Peyer's patch (tissue), 4 donors: ENCODE results near the gene F9.

Experiments used
- CTCF ChIP-seq, 6 experiments: fragments of 450-650 bp in 4 of 6; fragments of 200-600 bp in 2 of 6; sonication (generic) in 1 of 6; IDR thresholded peaks; one replicate each; pipeline ENCODE4 v1.5.1; 2017 to 2019; ENCODE audit warnings: antibody characterized with exemption in 6 of 6, mild to moderate bottlenecking in 3 of 6, moderate library complexity in 1 of 6
- POLR2A ChIP-seq, 2 donors: fragments of 450-650 bp; IDR thresholded peaks; one replicate each; pipeline ENCODE4 v1.5.1; 2017; ENCODE audit warnings: antibody characterized with exemption in 2 of 2, mild to moderate bottlenecking in 2 of 2, moderate library complexity in 2 of 2

- no peak for TF ChIP-seq POLR2A (IDR thresholded peaks at IDR 0.05)
- no peak for TF ChIP-seq CTCF (IDR thresholded peaks at IDR 0.05)
Observed at GRCh38 chrX:139495324-139495723, 35.2 kb upstream of the F9 start.
